GM23338 (cell line): ENCODE measurements around the gene DAAM1. TPM values are rescaled to one million over a fixed set of nuclear protein-coding genes. Genes with fewer than 3 reads are reported as not detected.

Experiments used
- ATAC-seq: fragments of 200-7000 bp; cut with Tn5 transposase; 3 replicates; pipeline ENCODE4 v1.9.1; 2020
- DNase-seq: peaks from one replicate; pipeline ENCODE4 v3.0.0-alpha.2; 2015; ENCODE audit warnings: low spot score
- H2AFZ ChIP-seq: fragments of 200-600 bp; sonication (generic); 2 replicates; pipeline ENCODE4 v1.8.0; 2016; ENCODE audit warnings: antibody characterized with exemption, mild to moderate bottlenecking, moderate library complexity
- H3F3A ChIP-seq: fragments of 200-600 bp; sonication (generic); replicated peaks from 2 replicates; pipeline ENCODE4 v1.8.0; 2017; ENCODE audit warnings: antibody characterized with exemption, mixed run types, low read depth
- H3K27ac ChIP-seq: fragments of 200-600 bp; sonication (generic); 2 replicates; pipeline ENCODE4 v1.6.1; 2016; ENCODE audit warnings: low read depth
- H3K27me3 ChIP-seq: fragments of 200-600 bp; sonication (generic); 2 replicates; pipeline ENCODE4 v1.8.0; 2016; ENCODE audit warnings: mild to moderate bottlenecking, mixed run types, moderate library complexity; ENCODE audit not compliant: insufficient read depth
- H3K36me3 ChIP-seq: fragments of 200-600 bp; sonication (generic); 2 replicates; pipeline ENCODE4 v1.8.0; 2016; ENCODE audit warnings: mild to moderate bottlenecking; ENCODE audit not compliant: insufficient read depth
- H3K4me1 ChIP-seq: fragments of 200-600 bp; sonication (generic); 2 replicates; pipeline ENCODE4 v1.8.0; 2016; ENCODE audit warnings: mild to moderate bottlenecking, moderate library complexity; ENCODE audit not compliant: insufficient read depth
- H3K4me2 ChIP-seq: fragments of 200-600 bp; sonication (generic); 2 replicates; pipeline ENCODE4 v1.7.1; 2017; ENCODE audit warnings: mixed run types
- H3K4me3 ChIP-seq: fragments of 200-600 bp; sonication (generic); 2 replicates; pipeline ENCODE4 v1.6.1; 2016; ENCODE audit warnings: mixed run types
- H3K79me2 ChIP-seq: fragments of 200-600 bp; sonication (generic); replicated peaks from 2 replicates; pipeline ENCODE4 v1.8.0; 2017; ENCODE audit warnings: mild to moderate bottlenecking; ENCODE audit not compliant: insufficient read depth
- H3K9me2 ChIP-seq: fragments of 200-600 bp; sonication (generic); 2 replicates; pipeline ENCODE4 v1.8.0; 2017; ENCODE audit not compliant: insufficient read depth
- H4K20me1 ChIP-seq: fragments of 200-600 bp; sonication (generic); replicated peaks from 2 replicates; pipeline ENCODE4 v1.8.0; 2017; ENCODE audit warnings: mild to moderate bottlenecking; ENCODE audit not compliant: insufficient read depth
- H3K27ac Mint-ChIP-seq: 2 replicates; pipeline ENCODE4 v1.8.0; 2020; ENCODE audit warnings: inconsistent platforms, mild to moderate bottlenecking, moderate library complexity, mixed read lengths
- H3K27me3 Mint-ChIP-seq: 3 replicates; pipeline ENCODE4 v1.8.0; 2022; ENCODE audit warnings: low read depth, mild to moderate bottlenecking, moderate library complexity, mixed read lengths, inconsistent platforms; ENCODE audit not compliant: insufficient read depth, poor library complexity
- H3K36me3 Mint-ChIP-seq: 3 replicates; pipeline ENCODE4 v1.8.0; 2021; ENCODE audit warnings: low read depth, mild to moderate bottlenecking, inconsistent platforms, moderate library complexity, mixed read lengths
- H3K4me1 Mint-ChIP-seq: 3 replicates; pipeline ENCODE4 v1.8.0; 2020; ENCODE audit warnings: mild to moderate bottlenecking, inconsistent platforms, mixed read lengths
- H3K4me3 Mint-ChIP-seq: 3 replicates; pipeline ENCODE4 v1.8.0; 2021; ENCODE audit warnings: moderate library complexity, mild to moderate bottlenecking, inconsistent platforms, mixed read lengths
- H3K9me3 Mint-ChIP-seq: 3 replicates; pipeline ENCODE4 v1.8.0; 2020; ENCODE audit warnings: moderate library complexity, mild to moderate bottlenecking, inconsistent platforms, mixed read lengths
- CREB1 ChIP-seq: fragments of 250-450 bp; sonication (Bioruptor Pico); IDR thresholded peaks from 2 replicates; pipeline ENCODE4 v1.5.0; 2020; ENCODE audit warnings: low read depth, mild to moderate bottlenecking, moderate library complexity
- EZH2 ChIP-seq: fragments of 200-600 bp; sonication (generic); IDR thresholded peaks from one replicate; pipeline ENCODE4 v1.8.0; 2017; ENCODE audit warnings: antibody characterized with exemption, mild to moderate bottlenecking, low read depth; ENCODE audit not compliant: unreplicated experiment
- JUNB ChIP-seq: IDR thresholded peaks from one replicate; pipeline ENCODE4 v1.6.1; 2016; ENCODE audit warnings: antibody characterized with exemption; ENCODE audit not compliant: unreplicated experiment
- NANOG ChIP-seq: IDR thresholded peaks from 2 replicates; pipeline ENCODE4 v1.6.1; 2016; ENCODE audit warnings: antibody characterized with exemption, borderline replicate concordance
- POLR2AphosphoS5 ChIP-seq: IDR thresholded peaks from 2 replicates; pipeline ENCODE4 v1.6.1; 2016; ENCODE audit warnings: antibody characterized with exemption, low read depth
- REST ChIP-seq: IDR thresholded peaks from one replicate; pipeline ENCODE4 v1.6.1; 2018; ENCODE audit warnings: antibody characterized with exemption; ENCODE audit not compliant: unreplicated experiment
- STAT1 ChIP-seq: IDR thresholded peaks from one replicate; pipeline ENCODE4 v1.6.1; 2016; ENCODE audit warnings: antibody characterized with exemption; ENCODE audit not compliant: unreplicated experiment
- ZNF114 ChIP-seq: fragments of 250-450 bp; sonication (Bioruptor Pico); IDR thresholded peaks from 2 replicates; pipeline ENCODE4 v1.5.0; 2020; ENCODE audit warnings: mild to moderate bottlenecking, moderate library complexity
- ZNF331 ChIP-seq: fragments of 250-450 bp; sonication (Bioruptor Pico); IDR thresholded peaks from 2 replicates; pipeline ENCODE4 v1.5.0; 2020; ENCODE audit warnings: low read depth, mild to moderate bottlenecking, moderate library complexity
- polyA plus RNA-seq: library from polyadenylated mRNA; unstranded; fragments of >200 nt; fragmentation: Nextera tagmentation; extraction: Ambion mirVana; gene quantifications from 2 replicates; pipeline ENCODE4 v1.2.1, GENCODE V29; 2016
- total RNA-seq: library from RNA; depleted of rRNA; stranded (reverse); fragments of >200 nt; shearing (Covaris generic); gene quantifications from 2 replicates; pipeline ENCODE4 v1.2.3, GENCODE V29; 2014
- TF ChIP-seq, protein P1 (sequence below), 2 experiments: fragments of 200-600 bp in 1 of 2; sonication (generic) in 1 of 2; conservative IDR thresholded peaks; 2 replicates each; pipeline versions ENCODE4 v1.5.1 to v1.6.1; 2016 to 2017; ENCODE audit warnings: antibody characterized with exemption in 2 of 2, low read depth in 2 of 2, mild to moderate bottlenecking in 2 of 2, moderate library complexity in 1 of 2
- TF ChIP-seq, protein P2 (sequence below): IDR thresholded peaks from 2 replicates; pipeline ENCODE4 v1.6.1; 2016; ENCODE audit warnings: antibody characterized with exemption
- TF ChIP-seq, protein P3 (sequence below): fragments of 250-450 bp; sonication (Bioruptor Pico); IDR thresholded peaks from 2 replicates; pipeline ENCODE4 v1.5.0; 2020; ENCODE audit warnings: mild to moderate bottlenecking, moderate library complexity

The DAAM1 gene
- total and polyA plus RNA-seq, 2 experiments from 2014 or later, result 36.3 to 42.1 TPM

DNA sequence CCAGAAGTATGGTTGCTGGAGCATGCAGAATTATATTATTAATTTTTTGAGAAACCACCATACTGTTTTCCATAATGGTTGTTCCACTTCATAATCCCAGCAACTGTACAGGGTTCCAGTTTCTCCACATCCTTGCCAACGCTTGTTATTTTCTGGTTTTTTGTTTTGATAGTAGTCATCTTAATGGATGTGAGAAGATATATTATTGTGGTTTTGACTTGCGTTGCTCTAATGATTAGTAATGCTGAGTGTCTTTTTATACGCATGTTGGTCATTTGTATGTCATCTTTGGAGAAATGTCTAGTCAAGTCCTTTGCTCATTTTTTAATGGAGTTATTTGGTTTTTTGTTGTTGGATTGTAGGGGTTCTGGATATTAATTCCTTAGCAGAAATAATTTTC lies 58.1 kb downstream of the DAAM1 start (continued):
- no peak for TF ChIP-seq EZH2
- no peak for TF ChIP-seq ZNF331 (CRISPR knock-in tag)
- TF ChIP-seq JUNB, result no peak

DNA sequence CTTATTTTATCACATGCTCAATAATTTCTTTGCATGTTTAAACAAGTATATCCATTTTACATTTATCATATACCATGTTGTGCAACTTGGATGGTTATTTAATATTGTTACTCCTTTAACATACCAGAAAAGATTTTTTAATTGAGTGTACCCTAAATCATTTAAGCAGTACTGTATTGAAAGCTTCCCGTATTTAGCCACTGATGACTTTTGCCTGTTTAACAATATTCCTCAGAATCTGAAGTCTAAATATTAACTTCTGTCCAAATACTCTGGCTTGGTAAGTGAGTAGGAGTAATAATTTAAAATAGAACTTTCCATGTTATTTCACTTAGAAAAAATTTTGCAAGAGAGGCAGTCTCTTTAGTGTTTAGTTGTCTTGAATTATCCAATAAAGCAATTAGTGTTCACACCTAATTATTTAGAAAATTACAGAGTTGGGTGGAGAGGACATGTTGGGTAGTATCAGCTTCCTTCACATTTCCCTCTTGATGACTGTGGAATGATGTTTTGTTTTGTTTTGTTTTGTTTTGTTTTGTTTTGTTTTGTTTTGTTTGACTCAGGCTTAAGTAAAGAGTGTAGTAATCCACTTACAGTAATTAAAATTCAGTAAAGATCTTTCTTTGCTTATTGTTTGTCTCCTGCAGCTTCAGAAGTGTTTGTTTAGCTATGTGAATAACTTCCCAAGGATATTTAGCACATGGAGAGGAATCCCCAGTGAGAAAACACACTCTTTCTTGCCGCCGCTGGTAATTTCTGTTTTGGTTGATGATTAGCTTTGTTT lies 59.5 kb downstream of the DAAM1 start:
- Histone ChIP-seq H3K79me2 (peaks cover 12% of the 10 kb centered on the region), H3K4me3 (no peak overlapping the region), H3K4me2 (no peak overlapping the region), H3K36me3 (no peaks in the 10 kb centered on the region), H3F3A (no peaks in the 10 kb centered on the region), H3K4me1 (peaks cover 15% of the 10 kb centered on the region), H3K27me3 (no peaks in the 10 kb centered on the region), H3K27ac (no peak overlapping the region), H2AFZ (no peak overlapping the region), H4K20me1 (no peaks in the 10 kb centered on the region), H3K9me2 (0 out of 2 replicates have a peak, but pooled peaks cover 4% of the 10 kb centered on the region)
- no peaks in the 10 kb centered on the region for H3K9me3 Mint-ChIP-seq
- no peak for DNase-seq
- no peak overlapping the region for H3K27ac Mint-ChIP-seq
- peaks cover 36% of the 10 kb centered on the region for H3K4me1 Mint-ChIP-seq
- H3K36me3 Mint-ChIP-seq, result no peaks in the 10 kb centered on the region
- no peak overlapping the region for H3K4me3 Mint-ChIP-seq
- no peak for ATAC-seq
- H3K27me3 Mint-ChIP-seq, result no peaks in the 10 kb centered on the region
- TF ChIP-seq POLR2AphosphoS5 (no peak), ZNF331 (CRISPR knock-in tag) (no peak), NANOG (no peak), CREB1 (no peak), STAT1 (no peak), EZH2 (no peak), REST (no peak), JUNB (no peak), ZNF114 (CRISPR knock-in tag) (no peak)
- TF ChIP-seq, protein P1, sequence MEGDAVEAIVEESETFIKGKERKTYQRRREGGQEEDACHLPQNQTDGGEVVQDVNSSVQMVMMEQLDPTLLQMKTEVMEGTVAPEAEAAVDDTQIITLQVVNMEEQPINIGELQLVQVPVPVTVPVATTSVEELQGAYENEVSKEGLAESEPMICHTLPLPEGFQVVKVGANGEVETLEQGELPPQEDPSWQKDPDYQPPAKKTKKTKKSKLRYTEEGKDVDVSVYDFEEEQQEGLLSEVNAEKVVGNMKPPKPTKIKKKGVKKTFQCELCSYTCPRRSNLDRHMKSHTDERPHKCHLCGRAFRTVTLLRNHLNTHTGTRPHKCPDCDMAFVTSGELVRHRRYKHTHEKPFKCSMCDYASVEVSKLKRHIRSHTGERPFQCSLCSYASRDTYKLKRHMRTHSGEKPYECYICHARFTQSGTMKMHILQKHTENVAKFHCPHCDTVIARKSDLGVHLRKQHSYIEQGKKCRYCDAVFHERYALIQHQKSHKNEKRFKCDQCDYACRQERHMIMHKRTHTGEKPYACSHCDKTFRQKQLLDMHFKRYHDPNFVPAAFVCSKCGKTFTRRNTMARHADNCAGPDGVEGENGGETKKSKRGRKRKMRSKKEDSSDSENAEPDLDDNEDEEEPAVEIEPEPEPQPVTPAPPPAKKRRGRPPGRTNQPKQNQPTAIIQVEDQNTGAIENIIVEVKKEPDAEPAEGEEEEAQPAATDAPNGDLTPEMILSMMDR (conservative IDR thresholded peaks at IDR 0.05; ENCODE audit: low read depth in 2 of 2), result no peak
- TF ChIP-seq, protein P2, sequence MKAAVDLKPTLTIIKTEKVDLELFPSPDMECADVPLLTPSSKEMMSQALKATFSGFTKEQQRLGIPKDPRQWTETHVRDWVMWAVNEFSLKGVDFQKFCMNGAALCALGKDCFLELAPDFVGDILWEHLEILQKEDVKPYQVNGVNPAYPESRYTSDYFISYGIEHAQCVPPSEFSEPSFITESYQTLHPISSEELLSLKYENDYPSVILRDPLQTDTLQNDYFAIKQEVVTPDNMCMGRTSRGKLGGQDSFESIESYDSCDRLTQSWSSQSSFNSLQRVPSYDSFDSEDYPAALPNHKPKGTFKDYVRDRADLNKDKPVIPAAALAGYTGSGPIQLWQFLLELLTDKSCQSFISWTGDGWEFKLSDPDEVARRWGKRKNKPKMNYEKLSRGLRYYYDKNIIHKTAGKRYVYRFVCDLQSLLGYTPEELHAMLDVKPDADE, result no peak
- TF ChIP-seq, protein P3, sequence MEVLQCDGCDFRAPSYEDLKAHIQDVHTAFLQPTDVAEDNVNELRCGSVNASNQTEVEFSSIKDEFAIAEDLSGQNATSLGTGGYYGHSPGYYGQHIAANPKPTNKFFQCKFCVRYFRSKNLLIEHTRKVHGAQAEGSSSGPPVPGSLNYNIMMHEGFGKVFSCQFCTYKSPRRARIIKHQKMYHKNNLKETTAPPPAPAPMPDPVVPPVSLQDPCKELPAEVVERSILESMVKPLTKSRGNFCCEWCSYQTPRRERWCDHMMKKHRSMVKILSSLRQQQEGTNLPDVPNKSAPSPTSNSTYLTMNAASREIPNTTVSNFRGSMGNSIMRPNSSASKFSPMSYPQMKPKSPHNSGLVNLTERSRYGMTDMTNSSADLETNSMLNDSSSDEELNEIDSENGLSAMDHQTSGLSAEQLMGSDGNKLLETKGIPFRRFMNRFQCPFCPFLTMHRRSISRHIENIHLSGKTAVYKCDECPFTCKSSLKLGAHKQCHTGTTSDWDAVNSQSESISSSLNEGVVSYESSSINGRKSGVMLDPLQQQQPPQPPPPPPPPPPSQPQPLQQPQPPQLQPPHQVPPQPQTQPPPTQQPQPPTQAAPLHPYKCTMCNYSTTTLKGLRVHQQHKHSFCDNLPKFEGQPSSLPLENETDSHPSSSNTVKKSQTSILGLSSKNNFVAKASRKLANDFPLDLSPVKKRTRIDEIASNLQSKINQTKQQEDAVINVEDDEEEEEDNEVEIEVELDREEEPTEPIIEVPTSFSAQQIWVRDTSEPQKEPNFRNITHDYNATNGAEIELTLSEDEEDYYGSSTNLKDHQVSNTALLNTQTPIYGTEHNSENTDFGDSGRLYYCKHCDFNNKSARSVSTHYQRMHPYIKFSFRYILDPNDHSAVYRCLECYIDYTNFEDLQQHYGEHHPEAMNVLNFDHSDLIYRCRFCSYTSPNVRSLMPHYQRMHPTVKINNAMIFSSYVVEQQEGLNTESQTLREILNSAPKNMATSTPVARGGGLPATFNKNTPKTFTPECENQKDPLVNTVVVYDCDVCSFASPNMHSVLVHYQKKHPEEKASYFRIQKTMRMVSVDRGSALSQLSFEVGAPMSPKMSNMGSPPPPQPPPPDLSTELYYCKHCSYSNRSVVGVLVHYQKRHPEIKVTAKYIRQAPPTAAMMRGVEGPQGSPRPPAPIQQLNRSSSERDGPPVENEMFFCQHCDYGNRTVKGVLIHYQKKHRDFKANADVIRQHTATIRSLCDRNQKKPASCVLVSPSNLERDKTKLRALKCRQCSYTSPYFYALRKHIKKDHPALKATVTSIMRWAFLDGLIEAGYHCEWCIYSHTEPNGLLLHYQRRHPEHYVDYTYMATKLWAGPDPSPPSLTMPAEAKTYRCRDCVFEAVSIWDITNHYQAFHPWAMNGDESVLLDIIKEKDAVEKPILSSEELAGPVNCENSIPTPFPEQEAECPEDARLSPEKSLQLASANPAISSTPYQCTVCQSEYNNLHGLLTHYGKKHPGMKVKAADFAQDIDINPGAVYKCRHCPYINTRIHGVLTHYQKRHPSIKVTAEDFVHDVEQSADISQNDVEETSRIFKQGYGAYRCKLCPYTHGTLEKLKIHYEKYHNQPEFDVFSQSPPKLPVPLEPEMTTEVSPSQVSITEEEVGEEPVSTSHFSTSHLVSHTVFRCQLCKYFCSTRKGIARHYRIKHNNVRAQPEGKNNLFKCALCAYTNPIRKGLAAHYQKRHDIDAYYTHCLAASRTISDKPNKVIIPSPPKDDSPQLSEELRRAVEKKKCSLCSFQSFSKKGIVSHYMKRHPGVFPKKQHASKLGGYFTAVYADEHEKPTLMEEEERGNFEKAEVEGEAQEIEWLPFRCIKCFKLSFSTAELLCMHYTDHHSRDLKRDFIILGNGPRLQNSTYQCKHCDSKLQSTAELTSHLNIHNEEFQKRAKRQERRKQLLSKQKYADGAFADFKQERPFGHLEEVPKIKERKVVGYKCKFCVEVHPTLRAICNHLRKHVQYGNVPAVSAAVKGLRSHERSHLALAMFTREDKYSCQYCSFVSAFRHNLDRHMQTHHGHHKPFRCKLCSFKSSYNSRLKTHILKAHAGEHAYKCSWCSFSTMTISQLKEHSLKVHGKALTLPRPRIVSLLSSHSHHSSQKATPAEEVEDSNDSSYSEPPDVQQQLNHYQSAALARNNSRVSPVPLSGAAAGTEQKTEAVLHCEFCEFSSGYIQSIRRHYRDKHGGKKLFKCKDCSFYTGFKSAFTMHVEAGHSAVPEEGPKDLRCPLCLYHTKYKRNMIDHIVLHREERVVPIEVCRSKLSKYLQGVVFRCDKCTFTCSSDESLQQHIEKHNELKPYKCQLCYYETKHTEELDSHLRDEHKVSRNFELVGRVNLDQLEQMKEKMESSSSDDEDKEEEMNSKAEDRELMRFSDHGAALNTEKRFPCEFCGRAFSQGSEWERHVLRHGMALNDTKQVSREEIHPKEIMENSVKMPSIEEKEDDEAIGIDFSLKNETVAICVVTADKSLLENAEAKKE (CRISPR knock-in tag), result no peak
